ENCODE results near the gene HTATIP2. TPM values are rescaled to one million over a fixed set of nuclear protein-coding genes. Genes with fewer than 3 reads are reported as not detected.

HTATIP2 gene
- total and polyA plus RNA-seq, 9 donors: 9.8 to 51.8 (median 15.8) TPM

GRCh38 chr11:20351751-20352262 lies 11.7 kb upstream of the HTATIP2 start:
- intact Hi-C loops (cut with DNase I): loop anchor here in 2 of 4 donors (10.0 kb wide), 3 partner anchors 217 to 787 kb away; no protein-coding TSS in a partner anchor
- no peak for DNase-seq
- Histone ChIP-seq H3K27me3 (no peaks in the 10 kb centered on the region), H3K9me3 (no peaks in the 10 kb centered on the region), H3K4me3 (no peak overlapping the region), H3K27ac (no peak overlapping the region), H3K36me3 (no peaks in the 10 kb centered on the region), H3K4me1 (ENCODE audit: insufficient read depth) (no peaks in the 10 kb centered on the region)
- WGBS, 3 donors: 35 to 48% (median 46%) methylated on average over 2 of the region's 2 CpGs
- TF ChIP-seq EP300 (IDR thresholded peaks at IDR 0.05): no peak
- TF ChIP-seq CTCF (IDR thresholded peaks at IDR 0.05): no peak
- TF ChIP-seq POLR2A (IDR thresholded peaks at IDR 0.05): no peak

- H3K4me3 ChIP-seq: no peak overlapping the region
- H3K4me1 ChIP-seq (ENCODE audit: insufficient read depth): no peaks in the 10 kb centered on the region
- 2 to 5% (median 3%) methylated on average over 6 of the region's 6 CpGs for WGBS, 3 donors
- no peak overlapping the region for H3K27ac ChIP-seq
- intact Hi-C loops (cut with DNase I): loop anchor here in 2 of 4 donors (10.0 kb wide), 3 partner anchors 219 to 789 kb away; no protein-coding TSS in a partner anchor
- peak; percentile 39 to 52 (median 48) for TF ChIP-seq CTCF (IDR thresholded peaks at IDR 0.05)
- TF ChIP-seq EP300 (IDR thresholded peaks at IDR 0.05): no peak
- H3K9me3 ChIP-seq: no peaks in the 10 kb centered on the region
- no peaks in the 10 kb centered on the region for H3K27me3 ChIP-seq
- peak in 1 of 5 donors; percentile 31 for DNase-seq
- no peaks in the 10 kb centered on the region for H3K36me3 ChIP-seq
Measured at GRCh38 chr11:20353829-20354434, 9.6 kb upstream of the HTATIP2 start.

GRCh38 chr11:20355221-20356219 lies 8.0 kb upstream of the HTATIP2 start:
- H3K4me3 ChIP-seq: no peak overlapping the region
- intact Hi-C loops (cut with DNase I): loop anchor here in 2 of 4 donors (10.0 kb wide), 3 partner anchors 221 to 791 kb away; no protein-coding TSS in a partner anchor
- no peaks in the 10 kb centered on the region for H3K27me3 ChIP-seq
- H3K27ac ChIP-seq: no peak overlapping the region
- peak in 2 of 3 donors; percentile 9 to 15 for TF ChIP-seq CTCF (IDR thresholded peaks at IDR 0.05)
- TF ChIP-seq POLR2A (IDR thresholded peaks at IDR 0.05): no peak
- H3K9me3 ChIP-seq: no peaks in the 10 kb centered on the region
- DNase-seq: no peak
- 44 to 48% (median 47%) methylated on average over 12 of the region's 12 CpGs for WGBS, 3 donors
- H3K36me3 ChIP-seq: no peaks in the 10 kb centered on the region
- H3K4me1 ChIP-seq (ENCODE audit: insufficient read depth): no peaks in the 10 kb centered on the region

- Histone ChIP-seq H3K9me3 (no peaks in the 10 kb centered on the region), H3K36me3 (no peaks in the 10 kb centered on the region), H3K4me3 (no peak overlapping the region), H3K27me3 (no peaks in the 10 kb centered on the region), H3K27ac (no peak overlapping the region), H3K4me1 (ENCODE audit: insufficient read depth) (no peaks in the 10 kb centered on the region)
- 11 to 24% (median 16%) methylated on average over 1 of the region's 1 CpG for WGBS, 3 donors
- intact Hi-C loops (cut with DNase I): loop anchor here in 2 of 4 donors (10.0 kb wide), 3 partner anchors 222 to 792 kb away; no protein-coding TSS in a partner anchor
- no peak for DNase-seq
- TF ChIP-seq CTCF (IDR thresholded peaks at IDR 0.05) (no peak), POLR2A (IDR thresholded peaks at IDR 0.05) (no peak), EP300 (IDR thresholded peaks at IDR 0.05) (no peak)
Measured at GRCh38 chr11:20357150-20357549, 6.4 kb upstream of the HTATIP2 start.

Data from ovary (tissue), 9 donors.